HepG2 (cell line): Measurements from ENCODE around the gene KLHL17. TPM values are rescaled to one million over a fixed set of nuclear protein-coding genes. Genes with fewer than 3 reads are reported as not detected.
A peak's percentile ranks its signal among the peaks of the same experiment; 100 is the strongest.

Experiments
- ATF1 ChIP-seq: IDR thresholded peaks from 2 replicates; pipeline ENCODE4 v1.6.1; 2016; ENCODE audit warnings: mild to moderate bottlenecking, control low read depth
- BCL6 ChIP-seq: IDR thresholded peaks from 2 replicates; pipeline ENCODE4 v1.6.1; 2016; ENCODE audit warnings: missing genetic modification reagents, missing compliant biosample characterization
- EZH2 ChIP-seq: conservative IDR thresholded peaks from 2 replicates; pipeline ENCODE4 v1.6.1; 2012; ENCODE audit warnings: mild to moderate bottlenecking, low read depth, low read length, moderate library complexity
- GATA4 ChIP-seq: sonication (generic); IDR thresholded peaks from 2 replicates; pipeline ENCODE4 v1.6.1; 2016; ENCODE audit warnings: antibody characterized with exemption, low read depth, borderline replicate concordance
- HES4 ChIP-seq: sonication (generic); formaldehyde crosslinking; IDR thresholded peaks from 2 replicates; pipeline ENCODE4 v1.9.0; 2021; ENCODE audit warnings: mild to moderate bottlenecking, missing genetic modification reagents, borderline replicate concordance
- KLF13 ChIP-seq: sonication (generic); formaldehyde crosslinking; IDR thresholded peaks from 2 replicates; pipeline ENCODE4 v1.4.0; 2020; ENCODE audit warnings: mild to moderate bottlenecking, missing genetic modification reagents
- KLF16 ChIP-seq, 2 experiments: sonication (generic) in 1 of 2; formaldehyde crosslinking in 1 of 2; IDR thresholded peaks; 2 replicates each; pipeline versions ENCODE4 v1.6.1 to v1.8.0; 2016 to 2023; ENCODE audit warnings: missing genetic modification reagents in 2 of 2, missing compliant biosample characterization in 1 of 2
- KLF9 ChIP-seq: IDR thresholded peaks from 2 replicates; pipeline ENCODE4 v1.6.1; 2016; ENCODE audit warnings: low read depth
- NCOR1 ChIP-seq: fragments of 200-600 bp; sonication (generic); IDR thresholded peaks from 2 replicates; pipeline ENCODE4 v1.7.0; 2017; ENCODE audit warnings: antibody characterized with exemption, low read length, borderline replicate concordance
- SNAI1 ChIP-seq: sonication (generic); formaldehyde crosslinking; IDR thresholded peaks from 2 replicates; pipeline ENCODE4 v1.5.0; 2020; ENCODE audit warnings: mild to moderate bottlenecking, missing genetic modification reagents, borderline replicate concordance
- STAT5B ChIP-seq: sonication (generic); formaldehyde crosslinking; IDR thresholded peaks from 2 replicates; pipeline ENCODE4 v1.4.0; 2020; ENCODE audit warnings: missing genetic modification reagents
- ZBTB8A ChIP-seq: sonication (generic); formaldehyde crosslinking; IDR thresholded peaks from 2 replicates; pipeline ENCODE4 v1.4.0; 2020; ENCODE audit warnings: mild to moderate bottlenecking, low read depth, missing genetic modification reagents, borderline replicate concordance
- ZFP36L2 ChIP-seq: sonication (generic); formaldehyde crosslinking; IDR thresholded peaks from 2 replicates; pipeline ENCODE4 v1.4.0; 2020; ENCODE audit warnings: missing genetic modification reagents
- ZNF234 ChIP-seq: sonication (generic); formaldehyde crosslinking; conservative IDR thresholded peaks from 2 replicates; pipeline ENCODE4 v1.5.1; 2020; ENCODE audit warnings: mild to moderate bottlenecking, missing genetic modification reagents
- ZNF256 ChIP-seq: sonication (generic); formaldehyde crosslinking; conservative IDR thresholded peaks from 2 replicates; pipeline ENCODE4 v1.4.0; 2020; ENCODE audit warnings: missing genetic modification reagents
- ZNF30 ChIP-seq: sonication (generic); formaldehyde crosslinking; IDR thresholded peaks from 2 replicates; pipeline ENCODE4 v1.5.0; 2020; ENCODE audit warnings: mild to moderate bottlenecking, missing genetic modification reagents
- ZNF484 ChIP-seq: sonication (generic); formaldehyde crosslinking; IDR thresholded peaks from 2 replicates; pipeline ENCODE4 v1.5.1; 2020; ENCODE audit warnings: mild to moderate bottlenecking, low read depth, missing genetic modification reagents, borderline replicate concordance
- ZNF598 ChIP-seq: sonication (generic); formaldehyde crosslinking; IDR thresholded peaks from 2 replicates; pipeline ENCODE4 v1.5.1; 2020; ENCODE audit warnings: mild to moderate bottlenecking, missing genetic modification reagents, borderline replicate concordance
- polyA plus RNA-seq, 8 experiments: library from polyadenylated mRNA; depleted of rRNA in 3 of 8; stranded (reverse) in 7 of 8; unstranded in 1 of 8; fragments of >200 nt; fragmentation: Illumina TruSeq in 4 of 8; extraction: Trizol in 4 of 8; gene quantifications; 2 replicates each; pipeline versions ENCODE4 v1.2.1 to v1.2.3, GENCODE V29; 2011 to 2016; ENCODE audit warnings: low read depth in 4 of 8, missing spikeins in 1 of 8, mixed read lengths in 1 of 8; ENCODE audit not compliant: insufficient read depth in 1 of 8
- total RNA-seq, 5 experiments: library from RNA; depleted of rRNA; stranded (reverse); fragments of >200 nt; fragmentation: Illumina TruSeq; extraction: Trizol; gene quantifications; 2 replicates each; pipeline ENCODE4 v1.2.3, GENCODE V29; 2016; ENCODE audit warnings: low read depth in 1 of 5
- TF ChIP-seq, protein P1 (sequence below): sonication (generic); formaldehyde crosslinking; IDR thresholded peaks from 2 replicates; pipeline ENCODE4 v1.8.1; 2022; ENCODE audit warnings: low read depth, mild to moderate bottlenecking, missing genetic modification reagents
- TF ChIP-seq, protein P2 (sequence below): sonication (generic); formaldehyde crosslinking; IDR thresholded peaks from 2 replicates; pipeline ENCODE4 v1.8.1; 2023; ENCODE audit warnings: mild to moderate bottlenecking, inconsistent platforms, moderate library complexity, missing genetic modification reagents, borderline replicate concordance
- TF ChIP-seq, protein P3 (sequence below): fragments of 450-650 bp; IDR thresholded peaks from 2 replicates; pipeline ENCODE4 v1.6.1; 2017
- TF ChIP-seq, protein P4 (sequence below): sonication (generic); formaldehyde crosslinking; IDR thresholded peaks from 2 replicates; pipeline ENCODE4 v1.4.0; 2020; ENCODE audit warnings: low read depth, mild to moderate bottlenecking, missing genetic modification reagents
- TF ChIP-seq, protein P5 (sequence below): sonication (generic); formaldehyde crosslinking; conservative IDR thresholded peaks from 2 replicates; pipeline ENCODE4 v1.4.0; 2020; ENCODE audit warnings: missing genetic modification reagents

The KLHL17 gene
- total and polyA plus RNA-seq, 2 of the 13 experiments (the other 11 are each of a cell fraction or from before 2014, with no cell fraction given): 9.3 to 24.7 TPM

DNA sequence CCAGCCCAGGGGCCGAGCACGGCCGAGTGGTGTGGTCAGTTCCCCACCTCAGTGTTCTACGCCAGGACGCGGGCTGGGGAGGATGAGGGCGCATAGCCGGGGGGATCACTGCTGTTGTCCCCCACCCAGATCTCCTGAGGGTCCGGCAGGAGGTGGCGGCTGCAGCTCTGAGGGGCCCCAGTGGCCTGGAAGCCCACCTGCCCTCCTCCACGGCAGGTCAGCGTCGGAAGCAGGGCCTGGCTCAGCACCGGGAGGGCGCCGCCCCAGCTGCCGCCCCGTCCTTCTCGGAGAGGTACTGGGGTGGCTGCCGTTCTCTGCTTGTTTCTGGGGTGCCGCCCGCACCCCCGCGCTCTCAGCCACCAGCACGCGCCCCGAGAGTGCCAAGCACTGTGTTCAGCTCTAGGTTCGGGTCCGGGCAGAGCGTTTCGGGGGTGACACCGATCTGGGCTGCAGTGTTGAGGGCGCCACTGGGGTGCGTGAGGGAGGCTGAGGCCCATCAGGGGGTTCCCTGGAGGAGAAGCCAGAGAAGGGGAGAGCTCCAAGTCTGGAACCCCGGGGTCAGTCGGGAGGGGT lies 19.3 kb upstream of the KLHL17 start (continued):
- TF ChIP-seq STAT5B (CRISPR knock-in tag) (no peak), ZFP36L2 (CRISPR knock-in tag) (no peak), ZNF234 (CRISPR knock-in tag) (no peak), ATF1 (no peak), ZNF484 (CRISPR knock-in tag) (no peak), EZH2 (0 out of 2 replicates have a peak, but pooled peaks have one; percentile 73), HES4 (CRISPR knock-in tag) (0 out of 2 replicates have a peak, but pooled peaks have one; percentile 19), KLF13 (no peak), SNAI1 (CRISPR knock-in tag) (no peak), GATA4 (no peak), ZNF598 (0 out of 2 replicates have a peak, but pooled peaks have one; percentile 15), ZNF30 (CRISPR knock-in tag) (no peak), ZNF256 (no peak), KLF9 (CRISPR knock-in tag) (no peak), KLF16 (CRISPR knock-in tag; IDR thresholded peaks at IDR 0.05) (no peak), BCL6 (CRISPR knock-in tag) (peak; percentile 16; the same call in 1 of the 2 replicates), NCOR1 (no peak), ZBTB8A (CRISPR knock-in tag) (no peak)
- TF ChIP-seq, protein P1, sequence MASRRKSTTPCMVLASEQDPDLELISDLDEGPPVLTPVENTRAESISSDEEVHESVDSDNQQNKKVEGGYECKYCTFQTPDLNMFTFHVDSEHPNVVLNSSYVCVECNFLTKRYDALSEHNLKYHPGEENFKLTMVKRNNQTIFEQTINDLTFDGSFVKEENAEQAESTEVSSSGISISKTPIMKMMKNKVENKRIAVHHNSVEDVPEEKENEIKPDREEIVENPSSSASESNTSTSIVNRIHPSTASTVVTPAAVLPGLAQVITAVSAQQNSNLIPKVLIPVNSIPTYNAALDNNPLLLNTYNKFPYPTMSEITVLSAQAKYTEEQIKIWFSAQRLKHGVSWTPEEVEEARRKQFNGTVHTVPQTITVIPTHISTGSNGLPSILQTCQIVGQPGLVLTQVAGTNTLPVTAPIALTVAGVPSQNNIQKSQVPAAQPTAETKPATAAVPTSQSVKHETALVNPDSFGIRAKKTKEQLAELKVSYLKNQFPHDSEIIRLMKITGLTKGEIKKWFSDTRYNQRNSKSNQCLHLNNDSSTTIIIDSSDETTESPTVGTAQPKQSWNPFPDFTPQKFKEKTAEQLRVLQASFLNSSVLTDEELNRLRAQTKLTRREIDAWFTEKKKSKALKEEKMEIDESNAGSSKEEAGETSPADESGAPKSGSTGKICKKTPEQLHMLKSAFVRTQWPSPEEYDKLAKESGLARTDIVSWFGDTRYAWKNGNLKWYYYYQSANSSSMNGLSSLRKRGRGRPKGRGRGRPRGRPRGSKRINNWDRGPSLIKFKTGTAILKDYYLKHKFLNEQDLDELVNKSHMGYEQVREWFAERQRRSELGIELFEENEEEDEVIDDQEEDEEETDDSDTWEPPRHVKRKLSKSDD (CRISPR knock-in tag): no peak
- TF ChIP-seq, protein P2, sequence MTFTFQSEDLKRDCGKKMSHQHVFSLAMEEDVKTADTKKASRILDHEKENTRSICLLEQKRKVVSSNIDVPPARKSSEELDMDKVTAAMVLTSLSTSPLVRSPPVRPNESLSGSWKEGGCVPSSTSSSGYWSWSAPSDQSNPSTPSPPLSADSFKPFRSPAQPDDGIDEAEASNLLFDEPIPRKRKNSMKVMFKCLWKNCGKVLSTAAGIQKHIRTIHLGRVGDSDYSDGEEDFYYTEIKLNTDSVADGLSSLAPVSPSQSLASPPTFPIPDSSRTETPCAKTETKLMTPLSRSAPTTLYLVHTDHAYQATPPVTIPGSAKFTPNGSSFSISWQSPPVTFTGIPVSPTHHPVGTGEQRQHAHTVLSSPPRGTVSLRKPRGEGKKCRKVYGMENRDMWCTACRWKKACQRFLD (CRISPR knock-in tag): no peak
- TF ChIP-seq, protein P3, sequence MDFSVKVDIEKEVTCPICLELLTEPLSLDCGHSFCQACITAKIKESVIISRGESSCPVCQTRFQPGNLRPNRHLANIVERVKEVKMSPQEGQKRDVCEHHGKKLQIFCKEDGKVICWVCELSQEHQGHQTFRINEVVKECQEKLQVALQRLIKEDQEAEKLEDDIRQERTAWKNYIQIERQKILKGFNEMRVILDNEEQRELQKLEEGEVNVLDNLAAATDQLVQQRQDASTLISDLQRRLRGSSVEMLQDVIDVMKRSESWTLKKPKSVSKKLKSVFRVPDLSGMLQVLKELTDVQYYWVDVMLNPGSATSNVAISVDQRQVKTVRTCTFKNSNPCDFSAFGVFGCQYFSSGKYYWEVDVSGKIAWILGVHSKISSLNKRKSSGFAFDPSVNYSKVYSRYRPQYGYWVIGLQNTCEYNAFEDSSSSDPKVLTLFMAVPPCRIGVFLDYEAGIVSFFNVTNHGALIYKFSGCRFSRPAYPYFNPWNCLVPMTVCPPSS: no peak
- TF ChIP-seq, protein P4, sequence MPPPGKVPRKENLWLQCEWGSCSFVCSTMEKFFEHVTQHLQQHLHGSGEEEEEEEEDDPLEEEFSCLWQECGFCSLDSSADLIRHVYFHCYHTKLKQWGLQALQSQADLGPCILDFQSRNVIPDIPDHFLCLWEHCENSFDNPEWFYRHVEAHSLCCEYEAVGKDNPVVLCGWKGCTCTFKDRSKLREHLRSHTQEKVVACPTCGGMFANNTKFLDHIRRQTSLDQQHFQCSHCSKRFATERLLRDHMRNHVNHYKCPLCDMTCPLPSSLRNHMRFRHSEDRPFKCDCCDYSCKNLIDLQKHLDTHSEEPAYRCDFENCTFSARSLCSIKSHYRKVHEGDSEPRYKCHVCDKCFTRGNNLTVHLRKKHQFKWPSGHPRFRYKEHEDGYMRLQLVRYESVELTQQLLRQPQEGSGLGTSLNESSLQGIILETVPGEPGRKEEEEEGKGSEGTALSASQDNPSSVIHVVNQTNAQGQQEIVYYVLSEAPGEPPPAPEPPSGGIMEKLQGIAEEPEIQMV: no peak
- TF ChIP-seq, protein P5, sequence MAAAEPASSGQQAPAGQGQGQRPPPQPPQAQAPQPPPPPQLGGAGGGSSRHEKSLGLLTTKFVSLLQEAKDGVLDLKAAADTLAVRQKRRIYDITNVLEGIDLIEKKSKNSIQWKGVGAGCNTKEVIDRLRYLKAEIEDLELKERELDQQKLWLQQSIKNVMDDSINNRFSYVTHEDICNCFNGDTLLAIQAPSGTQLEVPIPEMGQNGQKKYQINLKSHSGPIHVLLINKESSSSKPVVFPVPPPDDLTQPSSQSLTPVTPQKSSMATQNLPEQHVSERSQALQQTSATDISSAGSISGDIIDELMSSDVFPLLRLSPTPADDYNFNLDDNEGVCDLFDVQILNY (CRISPR knock-in tag): no peak
